NB4 (cell line): ENCODE data around the gene ICOS.

Experiments used
- MAX ChIP-seq: IDR thresholded peaks from 2 replicates; pipeline ENCODE4 v1.6.1; 2011; ENCODE audit warnings: low read depth, low read length
- MYC ChIP-seq: IDR thresholded peaks from 2 replicates; pipeline ENCODE4 v1.6.1; 2011; ENCODE audit warnings: low read depth, low read length
- TF ChIP-seq, protein P1 (sequence below): IDR thresholded peaks from one replicate; pipeline ENCODE4 v1.5.1; 2012; ENCODE audit warnings: low read depth, low read length

DNA sequence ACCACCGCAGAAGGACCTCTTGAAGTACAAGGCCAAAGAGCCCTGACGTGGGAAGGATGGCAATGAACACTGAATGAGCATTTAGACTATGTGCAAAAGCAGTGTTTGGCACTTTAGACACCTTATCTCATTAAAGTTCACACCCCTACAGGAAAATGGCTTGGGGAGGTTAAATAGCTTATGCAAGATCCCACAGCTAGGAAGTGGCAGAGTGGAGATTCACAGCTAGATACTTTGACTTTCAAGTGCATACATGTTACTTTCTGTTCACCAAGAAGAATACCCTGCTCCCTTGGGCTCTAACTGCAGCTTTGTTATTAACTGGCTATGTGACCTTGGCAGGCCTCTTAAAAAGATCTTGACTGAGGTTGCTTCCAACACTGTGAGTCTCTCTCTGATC, 58.2 kb downstream of the ICOS start:
- TF ChIP-seq MAX, result no peak
- TF ChIP-seq, protein P1, sequence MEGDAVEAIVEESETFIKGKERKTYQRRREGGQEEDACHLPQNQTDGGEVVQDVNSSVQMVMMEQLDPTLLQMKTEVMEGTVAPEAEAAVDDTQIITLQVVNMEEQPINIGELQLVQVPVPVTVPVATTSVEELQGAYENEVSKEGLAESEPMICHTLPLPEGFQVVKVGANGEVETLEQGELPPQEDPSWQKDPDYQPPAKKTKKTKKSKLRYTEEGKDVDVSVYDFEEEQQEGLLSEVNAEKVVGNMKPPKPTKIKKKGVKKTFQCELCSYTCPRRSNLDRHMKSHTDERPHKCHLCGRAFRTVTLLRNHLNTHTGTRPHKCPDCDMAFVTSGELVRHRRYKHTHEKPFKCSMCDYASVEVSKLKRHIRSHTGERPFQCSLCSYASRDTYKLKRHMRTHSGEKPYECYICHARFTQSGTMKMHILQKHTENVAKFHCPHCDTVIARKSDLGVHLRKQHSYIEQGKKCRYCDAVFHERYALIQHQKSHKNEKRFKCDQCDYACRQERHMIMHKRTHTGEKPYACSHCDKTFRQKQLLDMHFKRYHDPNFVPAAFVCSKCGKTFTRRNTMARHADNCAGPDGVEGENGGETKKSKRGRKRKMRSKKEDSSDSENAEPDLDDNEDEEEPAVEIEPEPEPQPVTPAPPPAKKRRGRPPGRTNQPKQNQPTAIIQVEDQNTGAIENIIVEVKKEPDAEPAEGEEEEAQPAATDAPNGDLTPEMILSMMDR, result no peak
- TF ChIP-seq MYC, result no peak
